HG03378 (cell line): ENCODE results near the gene CTXN3.
A peak's percentile ranks its signal among the peaks of the same experiment; 100 is the strongest.

ENCODE experiments used
- ATAC-seq: cut with Tn5 transposase; IDR thresholded peaks from one replicate; pipeline ENCODE4 v1.9.1; 2021; ENCODE audit warnings: mild to moderate bottlenecking, moderate library complexity; ENCODE audit not compliant: unreplicated experiment

CTXN3 gene

GRCh38 chr5:127696683-127697082 lies 47.8 kb downstream of the CTXN3 start:
- ATAC-seq = no peak

GRCh38 chr5:127697894-127698600 lies 49.2 kb downstream of the CTXN3 start:
- ATAC-seq = no peak

GRCh38 chr5:127699416-127699815 lies 50.5 kb downstream of the CTXN3 start:
- ATAC-seq = no peak

GRCh38 chr5:127700237-127700766 lies 51.4 kb downstream of the CTXN3 start:
- no peak for ATAC-seq

DNA sequence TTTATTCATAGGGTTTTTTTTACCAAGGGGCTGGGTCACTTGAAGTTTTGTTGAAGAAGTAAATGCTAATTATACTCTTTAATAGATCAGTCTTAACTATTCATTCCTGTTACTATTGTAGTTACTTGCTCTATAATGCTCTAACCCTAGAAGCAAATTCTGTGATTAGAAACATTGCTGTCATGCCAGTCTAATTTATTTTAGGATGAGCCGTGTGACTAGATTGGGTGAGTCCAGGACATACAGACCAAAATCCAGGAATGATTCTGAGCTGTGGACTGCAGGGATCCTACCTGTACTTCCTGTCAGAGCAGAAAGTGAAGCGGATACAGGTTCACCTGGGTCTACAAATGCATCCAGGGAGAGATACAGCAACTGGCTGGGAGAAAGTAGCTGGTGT lies 53.6 kb downstream of the CTXN3 start:
- no peak for ATAC-seq

DNA sequence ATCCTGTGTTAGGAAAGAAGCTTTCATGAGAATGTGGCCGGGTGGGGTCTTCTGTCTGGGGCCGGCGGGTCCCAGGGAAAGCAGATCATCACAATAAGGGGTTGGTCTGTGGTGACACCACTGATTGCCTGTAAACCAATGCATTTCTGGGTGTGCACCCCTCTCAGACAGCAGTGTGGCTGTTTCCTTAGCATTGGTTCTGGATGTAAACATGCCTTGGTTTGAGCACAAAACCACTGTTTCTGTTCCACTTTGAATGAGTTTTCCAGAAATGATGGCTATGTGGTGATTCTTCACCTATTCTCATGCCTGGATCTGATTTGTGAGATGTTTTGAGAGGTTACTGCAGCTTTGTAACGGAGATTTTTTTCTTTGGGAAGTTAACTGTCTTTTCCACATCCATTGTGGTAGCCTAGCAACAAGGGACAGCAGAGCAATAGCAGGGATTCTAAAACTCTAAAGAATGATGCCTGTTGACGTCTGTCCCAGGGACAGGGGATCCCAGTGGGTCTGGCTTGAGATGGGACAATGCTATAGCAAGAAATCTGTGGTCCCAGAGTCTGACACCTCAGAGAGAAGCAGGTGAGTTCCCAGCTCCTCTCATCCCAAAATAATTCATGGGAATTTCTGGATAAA lies 54.2 kb downstream of the CTXN3 start, which contains the start of gene CCDC192:
CCDC192 (plus strand) TSS at position 466 of the 636 bp plus-strand sequence; CDS start at position 521, 55 bp downstream.
- no peak for ATAC-seq

DNA sequence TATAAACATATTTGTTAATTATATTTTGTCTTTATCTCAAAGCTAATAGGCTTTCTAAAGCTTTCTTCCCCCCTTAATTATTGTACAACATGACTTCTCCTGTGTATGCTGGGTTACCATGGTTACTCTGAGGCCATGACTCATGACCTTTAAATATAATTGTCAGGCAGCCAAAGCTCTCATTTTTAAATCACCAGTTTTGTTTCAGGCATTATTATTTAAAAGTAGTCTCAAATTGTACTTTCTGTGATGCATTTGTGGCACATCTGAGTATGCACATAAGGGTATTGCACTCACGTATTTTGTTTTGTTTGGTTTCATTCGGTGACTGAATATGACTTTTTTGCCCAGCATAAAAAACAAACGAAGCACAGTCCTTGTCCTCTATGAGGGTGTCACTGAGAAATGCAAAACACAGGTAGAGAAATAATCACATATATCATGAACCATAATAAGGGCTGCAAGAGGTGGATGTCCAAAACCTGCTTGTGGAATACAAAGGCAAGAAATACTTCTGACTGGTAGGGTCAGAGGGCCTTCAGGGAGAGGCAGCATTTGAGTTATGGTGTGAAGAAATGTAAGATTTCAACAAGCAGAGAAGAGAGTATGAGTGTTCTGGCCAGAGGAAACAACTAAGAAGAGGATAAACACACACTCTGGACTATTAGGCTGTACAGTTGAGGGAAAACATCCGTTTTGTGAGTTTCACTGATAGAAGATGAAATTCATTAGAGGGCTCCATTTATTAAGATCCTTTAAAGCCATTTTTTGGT lies 56.4 kb downstream of the CTXN3 start:
- peak; percentile 59 for ATAC-seq

DNA sequence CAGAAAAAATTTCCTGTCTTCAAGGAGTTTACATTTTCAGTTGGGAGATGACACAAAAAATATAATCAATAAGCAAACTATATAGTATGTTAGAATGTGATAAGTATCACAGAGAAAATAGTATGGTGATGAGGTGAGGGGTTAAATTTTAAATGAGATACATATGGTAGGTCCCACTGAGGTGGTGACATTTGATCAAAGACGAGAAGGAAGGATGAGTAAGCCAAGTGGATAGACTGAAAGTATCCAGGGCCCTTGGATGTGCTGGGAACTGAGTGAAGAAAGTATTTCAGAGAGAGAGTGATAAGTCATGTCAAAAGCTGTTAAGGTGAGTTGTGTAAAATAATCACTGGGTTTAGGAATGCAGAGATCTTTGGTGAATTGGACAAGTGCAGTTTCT lies 57.8 kb downstream of the CTXN3 start:
- no peak for ATAC-seq

- ATAC-seq = no peak
These were observed 58.3 kb downstream of the CTXN3 start for GRCh38 chr5:127707209-127707608.
